Choroid plexus epithelial cell (primary cell): ENCODE data around the gene NDE1.

Experiments
- DNase-seq: peaks from one replicate; pipeline ENCODE4 v3.0.0-alpha.2; 2010; ENCODE audit warnings: low read depth
- H3K4me3 ChIP-seq: 2 replicates; pipeline ENCODE4 v1.5.1; 2011; ENCODE audit warnings: low read depth, mild to moderate bottlenecking, control low read depth, low read length, moderate library complexity
- TF ChIP-seq, protein P1 (sequence below): conservative IDR thresholded peaks from 2 replicates; pipeline ENCODE4 v1.5.1; 2011; ENCODE audit warnings: low read depth, mild to moderate bottlenecking, control low read depth, inconsistent platforms, low read length, moderate library complexity

Gene NDE1

GRCh38 chr16:15701975-15702970, 52.2 kb downstream of the NDE1 start:
- DNase-seq = peak; percentile 78
- TF ChIP-seq, protein P1, sequence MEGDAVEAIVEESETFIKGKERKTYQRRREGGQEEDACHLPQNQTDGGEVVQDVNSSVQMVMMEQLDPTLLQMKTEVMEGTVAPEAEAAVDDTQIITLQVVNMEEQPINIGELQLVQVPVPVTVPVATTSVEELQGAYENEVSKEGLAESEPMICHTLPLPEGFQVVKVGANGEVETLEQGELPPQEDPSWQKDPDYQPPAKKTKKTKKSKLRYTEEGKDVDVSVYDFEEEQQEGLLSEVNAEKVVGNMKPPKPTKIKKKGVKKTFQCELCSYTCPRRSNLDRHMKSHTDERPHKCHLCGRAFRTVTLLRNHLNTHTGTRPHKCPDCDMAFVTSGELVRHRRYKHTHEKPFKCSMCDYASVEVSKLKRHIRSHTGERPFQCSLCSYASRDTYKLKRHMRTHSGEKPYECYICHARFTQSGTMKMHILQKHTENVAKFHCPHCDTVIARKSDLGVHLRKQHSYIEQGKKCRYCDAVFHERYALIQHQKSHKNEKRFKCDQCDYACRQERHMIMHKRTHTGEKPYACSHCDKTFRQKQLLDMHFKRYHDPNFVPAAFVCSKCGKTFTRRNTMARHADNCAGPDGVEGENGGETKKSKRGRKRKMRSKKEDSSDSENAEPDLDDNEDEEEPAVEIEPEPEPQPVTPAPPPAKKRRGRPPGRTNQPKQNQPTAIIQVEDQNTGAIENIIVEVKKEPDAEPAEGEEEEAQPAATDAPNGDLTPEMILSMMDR = no peak
- H3K4me3 ChIP-seq = no peak overlapping the region

DNA sequence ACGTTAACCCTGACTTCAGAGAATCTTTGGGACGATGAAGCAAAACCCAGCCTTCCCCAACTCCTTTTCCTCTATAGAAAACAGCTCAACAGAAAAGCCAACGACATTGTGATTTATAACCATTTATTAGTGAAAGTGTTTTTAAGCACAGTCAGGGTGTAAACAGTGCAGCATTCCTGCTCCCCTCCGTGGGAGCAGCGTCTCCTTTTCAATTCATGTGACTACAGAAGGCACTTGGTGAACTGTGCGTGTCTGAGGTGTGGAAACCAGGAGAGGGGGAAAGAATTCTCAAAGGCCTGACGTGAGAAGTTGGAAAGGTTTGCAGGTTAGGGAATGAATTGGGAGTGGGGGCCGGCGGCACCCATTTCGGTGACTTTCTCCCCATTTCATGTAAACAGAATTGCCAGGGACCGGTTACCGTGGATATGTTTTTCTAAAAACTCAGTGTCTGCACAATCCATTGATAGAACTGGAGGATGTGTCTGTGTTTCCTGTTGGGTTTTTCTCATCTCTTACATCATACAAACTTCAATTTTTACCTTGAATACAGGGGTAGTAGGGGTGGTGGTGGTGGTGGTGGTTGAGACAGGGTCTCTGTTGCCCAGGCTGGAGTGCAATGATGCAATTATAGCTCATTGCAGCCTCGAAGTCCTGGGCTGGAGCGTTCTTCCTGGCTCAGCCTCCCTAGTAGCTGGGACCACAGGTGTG, 53.1 kb downstream of the NDE1 start:
- no peak overlapping the region for H3K4me3 ChIP-seq
- peak; percentile 25 for DNase-seq
- TF ChIP-seq, protein P1 = no peak

- no peak overlapping the region for H3K4me3 ChIP-seq
- TF ChIP-seq, protein P1 = peak; percentile 87
- DNase-seq = peak; percentile 86
These were observed 54.5 kb downstream of the NDE1 start for GRCh38 chr16:15704545-15704987.

DNA sequence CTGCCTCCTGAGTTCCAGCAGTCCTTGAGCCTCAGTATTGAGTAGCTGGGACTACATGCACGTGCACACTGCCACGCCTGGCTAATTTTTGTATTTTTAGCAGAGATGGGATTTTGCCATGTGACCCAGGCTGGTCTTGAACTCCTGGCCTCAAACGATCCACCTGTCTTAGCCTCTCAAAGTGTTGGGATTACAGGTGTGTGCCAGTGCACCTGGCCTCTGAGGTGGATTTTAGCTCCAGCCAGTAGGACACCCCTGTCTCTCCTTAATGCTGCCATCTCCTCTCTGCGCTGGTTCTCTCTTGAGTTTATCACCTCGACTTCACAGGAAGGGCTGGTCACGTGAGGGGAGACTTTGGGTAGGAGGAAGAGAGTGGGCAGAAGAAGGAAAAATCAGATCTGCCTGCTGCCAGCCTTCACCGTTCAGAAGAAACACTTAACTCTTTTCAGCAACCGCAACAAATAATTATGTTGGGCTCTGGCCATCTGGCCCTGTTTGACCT, 55.1 kb downstream of the NDE1 start:
- H3K4me3 ChIP-seq = no peak overlapping the region
- TF ChIP-seq, protein P1 = no peak

GRCh38 chr16:15707332-15707731, 57.3 kb downstream of the NDE1 start:
- H3K4me3 ChIP-seq = no peak overlapping the region
- DNase-seq = no peak
- TF ChIP-seq, protein P1 = no peak

More for the DNA sequence above, 55.1 kb downstream of the NDE1 start:
- DNase-seq = no peak

- peak; percentile 84 for DNase-seq
- no peak overlapping the region for H3K4me3 ChIP-seq
- TF ChIP-seq, protein P1 = no peak
These were observed 58.1 kb downstream of the NDE1 start for GRCh38 chr16:15708096-15708495.
